Measurements from ENCODE around the gene ASIC4. TPM values are rescaled to one million over a fixed set of nuclear protein-coding genes. Genes with fewer than 3 reads are reported as not detected.

Gene ASIC4
- total and polyA plus RNA-seq, 2 of the 13 experiments (the other 11 are each of a cell fraction or from before 2014, with no cell fraction given) = 0.03 TPM; not detected in 1

- TF ChIP-seq SNAPC4 (CRISPR knock-in tag; IDR thresholded peaks at IDR 0.05) (no peak), ZNF75D (CRISPR knock-in tag; IDR thresholded peaks at IDR 0.05; ENCODE audit: borderline replicate concordance) (no peak), HNRNPH1 (optimal IDR thresholded peaks at IDR 0.05; ENCODE audit: low read depth, low read length) (no peak), ZNF484 (CRISPR knock-in tag; IDR thresholded peaks at IDR 0.05; ENCODE audit: borderline replicate concordance, low read depth) (no peak), IKZF5 (CRISPR knock-in tag; IDR thresholded peaks at IDR 0.05) (no peak), PRPF4 (IDR thresholded peaks at IDR 0.05; ENCODE audit: low read depth, low read length, poor library complexity, severe bottlenecking) (no peak), IKZF4 (CRISPR knock-in tag; IDR thresholded peaks at IDR 0.05; ENCODE audit: borderline replicate concordance, low read depth, not compliant biosample characterization) (no peak), HNF1B (CRISPR knock-in tag; IDR thresholded peaks at IDR 0.05) (no peak; the same call in 1 of the 2 replicates), RARG (CRISPR knock-in tag; IDR thresholded peaks at IDR 0.05; ENCODE audit: low read depth) (no peak), RAD21 (CRISPR knock-in tag; IDR thresholded peaks at IDR 0.05) (peak; percentile 77; the same call in 1 of the 2 replicates), ZHX1 (CRISPR knock-in tag; IDR thresholded peaks at IDR 0.05; ENCODE audit: low read depth) (no peak), ZNF138 (CRISPR knock-in tag; IDR thresholded peaks at IDR 0.05; ENCODE audit: low read depth) (no peak), TERF1 (CRISPR knock-in tag; IDR thresholded peaks at IDR 0.05) (no peak), POLR2A (IDR thresholded peaks at IDR 0.05; ENCODE audit: insufficient read depth in 1 of 2, low read depth in 2 of 2, low read length in 2 of 2) (no peak), TP53 (CRISPR knock-in tag; conservative IDR thresholded peaks at IDR 0.05) (no peak)
- TF ChIP-seq, protein P1, sequence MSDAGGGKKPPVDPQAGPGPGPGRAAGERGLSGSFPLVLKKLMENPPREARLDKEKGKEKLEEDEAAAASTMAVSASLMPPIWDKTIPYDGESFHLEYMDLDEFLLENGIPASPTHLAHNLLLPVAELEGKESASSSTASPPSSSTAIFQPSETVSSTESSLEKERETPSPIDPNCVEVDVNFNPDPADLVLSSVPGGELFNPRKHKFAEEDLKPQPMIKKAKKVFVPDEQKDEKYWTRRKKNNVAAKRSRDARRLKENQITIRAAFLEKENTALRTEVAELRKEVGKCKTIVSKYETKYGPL (CRISPR knock-in tag; IDR thresholded peaks at IDR 0.05) = no peak
Measured at GRCh38 chr2:219495531-219496122, 18.7 kb upstream of the ASIC4 start (continued).

Measured in HepG2 (cell line).